ENCODE results near the gene C8B. TPM values are rescaled to one million over a fixed set of nuclear protein-coding genes. Genes with fewer than 3 reads are reported as not detected.

Gene C8B
- total RNA-seq, 1 experiment from 2014 or later: not detected

- WGBS (ENCODE audit: extremely low coverage, insufficient read length, low lambda C conversion rate): no CpG with 5 or more reads among the region's 5 CpGs
- no peak overlapping the region for H2BK120ac ChIP-seq (ENCODE audit: low read depth, low read length, poor library complexity, severe bottlenecking)
- H3K9me3 Mint-ChIP-seq: no peaks in the 10 kb centered on the region
- H3K9ac ChIP-seq (ENCODE audit: extremely low read depth, insufficient read length, low read length): no peak overlapping the region
- no peak overlapping the region for H4K91ac ChIP-seq (ENCODE audit: insufficient read length, low read depth, low read length)
- H3K27me3 Mint-ChIP-seq (ENCODE audit: low read depth): peaks cover 13% of the 10 kb centered on the region
- H3K56ac ChIP-seq (ENCODE audit: insufficient read length, low read depth, low read length): no peak overlapping the region
- DNase-seq: no peak
- no peak overlapping the region for H3K4ac ChIP-seq (ENCODE audit: low read depth, low read length)
- no peaks in the 10 kb centered on the region for H3K36me3 Mint-ChIP-seq (ENCODE audit: insufficient read depth in 1 of 3, low read depth in 3 of 3)
- no peak overlapping the region for H3K27ac Mint-ChIP-seq
- H2BK5ac ChIP-seq (ENCODE audit: insufficient read length, low read length): no peak overlapping the region
- no peak overlapping the region for H3K4me2 ChIP-seq (ENCODE audit: insufficient read depth, insufficient read length, low read length)
- no peak overlapping the region for H2AFZ ChIP-seq (ENCODE audit: low read length)
- no peak overlapping the region for H2AK5ac ChIP-seq (ENCODE audit: insufficient read length, low read length)
- H3K27ac ChIP-seq (ENCODE audit: insufficient read length, low read depth, low read length): no peak overlapping the region
- no peaks in the 10 kb centered on the region for H4K20me1 ChIP-seq (ENCODE audit: control insufficient read depth, insufficient read depth, insufficient read length)
- H3K23me2 ChIP-seq (ENCODE audit: insufficient read length, low read depth, low read length, poor library complexity, severe bottlenecking): no peaks in the 10 kb centered on the region
- no peak overlapping the region for H2BK20ac ChIP-seq (ENCODE audit: low read depth, low read length, poor library complexity, severe bottlenecking)
- no peaks in the 10 kb centered on the region for H3K4me1 ChIP-seq (ENCODE audit: insufficient read depth, low read length)
- no peaks in the 10 kb centered on the region for H3K9me3 ChIP-seq (ENCODE audit: control insufficient read depth, low read depth, low read length)
- no peak overlapping the region for H3T11ph ChIP-seq (ENCODE audit: low read length)
- no peak overlapping the region for H4K5ac ChIP-seq (ENCODE audit: insufficient read length, low read depth, low read length)
- H2BK12ac ChIP-seq (ENCODE audit: insufficient read length, low read depth, low read length): no peak overlapping the region
- H3K23ac ChIP-seq (ENCODE audit: insufficient read length, low read depth, low read length): no peak overlapping the region
- no peak for TF ChIP-seq CTCF (conservative IDR thresholded peaks at IDR 0.05)
- no peak overlapping the region for H4K8ac ChIP-seq (replicated peaks; ENCODE audit: insufficient read length, low read depth, low read length)
- no peak overlapping the region for H3K14ac ChIP-seq (ENCODE audit: insufficient read depth, low read length)
- no peaks in the 10 kb centered on the region for H3K27me3 ChIP-seq (ENCODE audit: insufficient read depth, low read length)
- no peaks in the 10 kb centered on the region for H3K79me2 ChIP-seq (ENCODE audit: insufficient read depth, low read length)
- H2BK15ac ChIP-seq (ENCODE audit: low read depth, low read length): no peak overlapping the region
- no peaks in the 10 kb centered on the region for H3K4me1 Mint-ChIP-seq
- H3K18ac ChIP-seq (ENCODE audit: insufficient read length, low read depth, low read length): no peak overlapping the region
- H3K4me3 Mint-ChIP-seq: no peak overlapping the region
- H3K79me1 ChIP-seq (ENCODE audit: insufficient read depth, low read depth, low read length, poor library complexity, severe bottlenecking): no peaks in the 10 kb centered on the region
Observed at GRCh38 chr1:56953386-56953785, 12.4 kb downstream of the C8B start.

Measured in H9 (cell line).